Subcutaneous adipose tissue (tissue), 4 donors: ENCODE data around the gene GRIN2A. TPM values are rescaled to one million over a fixed set of nuclear protein-coding genes. Genes with fewer than 3 reads are reported as not detected.

Source experiments
- total RNA-seq, 4 donors: library from RNA; depleted of rRNA; stranded (reverse); fragments of >200 nt; gene quantifications; one replicate each; pipeline ENCODE4 v1.1.0, GENCODE V29; 2016
- TF ChIP-seq, protein P1 (sequence below): fragments of 450-650 bp; IDR thresholded peaks from one replicate; pipeline ENCODE4 v1.5.1; 2016; ENCODE audit warnings: low read depth, mild to moderate bottlenecking, control low read depth, antibody characterized with exemption, moderate library complexity

The GRIN2A gene
- total RNA-seq, 4 donors from 2014 or later = under 0.01 to 0.19 (median 0.17) TPM; not detected in 1

DNA sequence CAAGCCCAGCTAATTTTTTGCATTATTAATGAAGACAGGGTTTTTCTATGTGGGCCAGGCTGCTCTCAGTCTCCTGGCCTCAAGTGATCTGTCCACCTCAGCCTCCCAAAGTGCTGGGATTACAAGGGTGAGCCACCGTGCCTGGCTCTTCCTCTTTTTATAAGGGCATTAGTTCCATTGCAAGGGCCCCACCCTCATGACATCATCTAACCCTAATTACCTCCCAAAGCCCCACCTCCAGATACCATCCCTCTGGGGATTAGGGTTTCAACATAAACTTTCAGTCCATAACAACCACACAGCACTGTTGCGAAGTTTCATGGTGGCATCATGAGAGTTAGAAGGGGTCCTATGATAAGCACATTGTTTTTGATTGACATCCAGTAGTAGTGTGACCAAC is 277.7 kb downstream of the GRIN2A start:
- TF ChIP-seq, protein P1, sequence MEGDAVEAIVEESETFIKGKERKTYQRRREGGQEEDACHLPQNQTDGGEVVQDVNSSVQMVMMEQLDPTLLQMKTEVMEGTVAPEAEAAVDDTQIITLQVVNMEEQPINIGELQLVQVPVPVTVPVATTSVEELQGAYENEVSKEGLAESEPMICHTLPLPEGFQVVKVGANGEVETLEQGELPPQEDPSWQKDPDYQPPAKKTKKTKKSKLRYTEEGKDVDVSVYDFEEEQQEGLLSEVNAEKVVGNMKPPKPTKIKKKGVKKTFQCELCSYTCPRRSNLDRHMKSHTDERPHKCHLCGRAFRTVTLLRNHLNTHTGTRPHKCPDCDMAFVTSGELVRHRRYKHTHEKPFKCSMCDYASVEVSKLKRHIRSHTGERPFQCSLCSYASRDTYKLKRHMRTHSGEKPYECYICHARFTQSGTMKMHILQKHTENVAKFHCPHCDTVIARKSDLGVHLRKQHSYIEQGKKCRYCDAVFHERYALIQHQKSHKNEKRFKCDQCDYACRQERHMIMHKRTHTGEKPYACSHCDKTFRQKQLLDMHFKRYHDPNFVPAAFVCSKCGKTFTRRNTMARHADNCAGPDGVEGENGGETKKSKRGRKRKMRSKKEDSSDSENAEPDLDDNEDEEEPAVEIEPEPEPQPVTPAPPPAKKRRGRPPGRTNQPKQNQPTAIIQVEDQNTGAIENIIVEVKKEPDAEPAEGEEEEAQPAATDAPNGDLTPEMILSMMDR = no peak

DNA sequence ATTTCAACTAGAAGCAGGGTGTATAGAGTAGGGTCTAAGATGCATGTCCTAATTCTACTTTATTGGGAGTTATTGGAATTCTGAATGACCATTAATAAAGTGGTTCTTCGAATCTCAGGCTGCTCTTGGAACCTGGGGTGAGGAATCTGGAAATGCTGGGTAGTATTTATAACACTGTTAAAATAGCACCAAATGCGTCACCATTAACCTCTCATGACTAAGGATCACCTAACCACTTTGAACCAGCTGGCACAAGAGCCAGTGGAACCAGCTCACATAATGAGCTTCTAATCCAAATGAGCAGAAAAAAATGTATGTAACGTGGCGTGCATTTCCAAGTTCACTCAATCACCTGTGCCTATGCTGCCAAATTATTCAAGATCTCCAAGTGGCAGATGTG is 281.7 kb downstream of the GRIN2A start:
- TF ChIP-seq, protein P1 = no peak

DNA sequence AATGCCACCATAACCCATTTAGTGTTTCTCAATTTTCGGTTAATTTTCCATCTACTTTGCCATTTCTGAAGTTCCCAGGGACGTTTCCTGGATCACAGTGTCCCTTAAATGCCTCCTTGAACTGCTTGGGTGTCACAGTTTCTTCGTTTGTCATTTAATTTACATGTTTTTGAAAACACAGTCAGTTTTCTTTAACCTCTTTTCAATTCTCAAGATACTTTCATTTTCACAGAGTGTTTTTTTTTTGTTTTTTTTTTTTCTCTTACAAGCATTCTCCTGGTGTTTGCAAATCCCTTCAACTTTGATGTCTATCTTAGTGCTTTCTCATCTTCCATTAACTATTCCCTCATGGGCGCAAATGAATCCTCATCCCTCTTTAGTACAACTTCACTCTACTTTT is 283.7 kb downstream of the GRIN2A start:
- TF ChIP-seq, protein P1 = no peak

DNA sequence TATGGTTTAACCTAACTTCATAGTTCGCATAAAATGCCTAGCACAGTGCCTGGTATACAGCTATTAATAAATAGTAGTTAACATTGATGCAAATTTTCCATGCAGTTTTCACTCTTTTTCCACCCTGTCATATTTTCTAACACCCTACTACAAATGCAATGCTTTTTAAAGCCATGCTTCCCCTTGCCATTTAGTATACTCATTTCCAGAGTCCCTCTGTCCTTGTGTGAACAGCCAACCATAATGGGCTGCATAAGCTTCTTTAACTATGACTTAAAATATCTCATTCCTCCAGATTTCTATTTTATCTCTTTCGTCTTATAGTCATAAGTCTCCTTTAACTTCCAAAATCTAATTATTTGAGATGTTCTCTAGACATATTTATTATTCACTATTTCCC is 284.1 kb downstream of the GRIN2A start:
- TF ChIP-seq, protein P1 = no peak

DNA sequence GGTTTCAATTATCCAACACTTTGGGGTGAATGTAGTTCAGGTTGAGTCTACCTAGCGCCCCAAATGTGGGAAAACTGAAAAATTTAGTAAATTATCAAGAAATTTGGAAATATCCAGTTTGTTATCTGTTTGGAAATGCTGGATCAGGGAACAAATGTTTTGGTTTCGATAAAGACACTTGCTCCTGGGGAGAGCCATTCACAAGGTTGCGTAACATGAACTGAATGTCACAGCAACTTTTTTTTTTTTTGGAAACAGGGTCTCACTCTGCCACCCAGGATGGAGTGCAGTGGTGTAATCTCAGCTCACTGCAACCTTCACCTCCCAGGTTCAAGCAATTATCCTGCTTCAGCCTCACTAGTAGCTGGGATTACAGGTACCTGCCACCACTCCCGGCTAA is 286.4 kb downstream of the GRIN2A start:
- TF ChIP-seq, protein P1 = no peak

DNA sequence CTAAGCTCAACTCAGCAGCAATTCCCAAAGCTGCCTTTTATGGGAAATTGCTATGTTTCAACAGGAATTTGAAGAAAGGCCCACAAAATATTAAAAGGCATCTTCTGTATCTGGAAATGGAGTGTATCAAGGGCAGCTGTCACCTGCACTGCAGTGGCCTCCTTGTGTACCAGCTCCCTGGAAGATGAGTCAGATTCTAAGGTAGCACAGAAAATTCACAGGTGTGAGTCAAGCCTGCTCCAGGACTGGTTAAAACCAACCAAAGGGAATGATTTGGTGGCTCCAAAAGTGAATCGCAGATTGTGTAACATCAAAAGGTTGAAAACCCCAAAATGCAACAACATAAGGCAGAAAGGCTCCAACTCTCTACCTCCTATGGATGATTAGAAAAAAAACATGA is 296.4 kb downstream of the GRIN2A start:
- TF ChIP-seq, protein P1 = no peak

DNA sequence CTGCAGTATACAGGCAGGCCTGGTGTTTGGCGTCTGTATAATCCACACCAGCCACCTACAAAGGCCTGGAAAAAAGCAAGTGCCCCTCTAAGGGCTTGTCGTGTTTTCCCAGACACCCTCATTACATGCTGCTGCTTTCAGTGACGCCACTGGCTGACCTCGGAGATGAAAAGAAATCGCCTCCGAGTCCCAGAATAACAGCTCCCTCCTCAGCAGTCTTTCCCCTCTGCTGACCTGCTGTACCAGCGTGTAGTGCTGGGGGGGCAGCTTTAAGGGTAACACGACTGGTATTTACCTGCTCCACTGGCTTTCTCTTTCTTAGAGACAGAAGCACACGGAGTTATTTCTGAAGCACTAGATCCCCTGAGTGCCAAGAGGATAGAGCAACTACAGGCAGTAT is 296.8 kb downstream of the GRIN2A start:
- TF ChIP-seq, protein P1 = no peak
